ENCODE measurements around the gene PDZK1.
"Not testable (repeated sequence)": the region's sequence is repeated elsewhere in the genome, so short reads cannot be mapped to it uniquely, and the experiment has no call there.

Gene PDZK1

DNA sequence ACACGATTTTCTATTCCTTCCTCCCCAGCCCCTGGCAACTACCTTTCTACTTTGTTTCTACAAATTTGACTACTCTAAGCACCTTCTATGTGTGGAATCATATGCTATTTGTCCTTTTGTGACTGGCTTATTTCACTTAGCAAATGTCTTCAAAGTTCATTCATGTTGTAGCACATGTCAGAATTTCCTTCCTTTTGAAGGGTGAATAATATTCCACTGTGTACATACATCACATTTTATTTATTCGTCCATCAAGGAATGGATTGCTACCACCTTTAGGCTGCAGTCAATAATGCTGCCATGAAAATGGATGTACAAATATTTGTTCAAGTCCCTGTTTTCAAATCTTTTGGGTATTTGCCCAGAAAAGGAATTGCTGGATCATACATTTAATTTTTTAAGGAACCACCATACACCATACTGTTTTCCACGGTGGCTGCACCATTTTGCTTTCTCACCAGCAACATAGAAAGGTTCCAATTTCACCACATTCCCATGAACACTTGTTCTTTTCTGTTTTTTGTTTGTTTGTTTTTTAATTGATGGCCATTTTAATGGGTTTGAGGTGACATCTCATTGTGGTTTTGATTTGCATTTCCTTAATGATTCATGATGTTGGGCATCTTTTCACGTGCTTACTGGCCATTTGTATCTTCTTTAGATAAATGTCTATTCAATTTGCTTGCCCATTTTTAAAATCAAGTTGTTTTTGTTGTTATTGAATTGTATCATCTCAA, 3.3 kb upstream of the PDZK1 start:
- no peak for DNase-seq (ENCODE audit: low spot score)

DNA sequence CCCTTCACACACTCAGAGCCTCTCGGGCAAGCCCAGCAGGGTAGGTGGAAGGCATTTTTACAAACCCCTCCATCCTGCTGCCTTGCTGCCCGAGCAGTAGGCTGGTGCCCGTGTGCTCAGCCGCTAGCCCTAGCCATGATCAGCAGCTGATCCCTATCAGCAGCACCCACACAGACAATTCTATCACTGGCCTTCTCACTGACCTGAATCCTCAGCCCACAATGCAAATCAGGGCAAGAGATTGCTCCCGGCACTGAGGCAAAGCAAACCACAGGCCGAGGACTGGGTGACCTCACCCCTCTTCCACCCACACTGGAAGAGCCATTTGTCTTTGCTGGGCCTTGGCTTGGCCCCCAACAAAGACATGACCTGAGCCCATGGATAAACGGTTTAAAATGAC, 895 bp upstream of the PDZK1 start:
- no peak for DNase-seq (ENCODE audit: low spot score)

DNA sequence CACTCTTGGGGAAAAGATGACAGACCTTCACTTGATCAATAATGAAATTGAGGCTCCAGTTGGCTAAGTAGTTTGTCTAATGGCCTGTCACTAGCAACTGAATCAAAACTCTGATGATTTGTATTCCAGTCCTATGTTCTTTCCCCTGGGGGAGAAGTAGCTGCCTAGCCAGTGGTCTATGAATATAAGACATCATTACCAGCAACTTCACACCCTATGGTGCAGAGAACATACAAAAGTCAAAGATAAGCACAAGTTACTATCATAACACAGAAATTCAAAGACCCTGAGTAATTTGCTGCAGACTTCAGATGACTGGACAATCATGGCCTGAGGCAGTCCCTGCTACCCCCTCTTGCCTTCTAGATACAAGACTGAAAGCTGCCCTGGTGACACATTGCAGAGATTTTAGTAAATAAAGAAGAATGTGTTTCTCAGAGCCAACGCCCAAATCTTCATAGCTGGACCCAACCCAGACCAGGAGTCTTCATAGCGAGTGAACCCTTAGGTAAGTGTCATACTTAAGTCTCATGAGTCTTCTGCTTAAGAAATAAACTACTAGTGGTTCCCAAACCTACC, 993 bp downstream of the PDZK1 start:
- no peak for DNase-seq (ENCODE audit: low spot score)

DNA sequence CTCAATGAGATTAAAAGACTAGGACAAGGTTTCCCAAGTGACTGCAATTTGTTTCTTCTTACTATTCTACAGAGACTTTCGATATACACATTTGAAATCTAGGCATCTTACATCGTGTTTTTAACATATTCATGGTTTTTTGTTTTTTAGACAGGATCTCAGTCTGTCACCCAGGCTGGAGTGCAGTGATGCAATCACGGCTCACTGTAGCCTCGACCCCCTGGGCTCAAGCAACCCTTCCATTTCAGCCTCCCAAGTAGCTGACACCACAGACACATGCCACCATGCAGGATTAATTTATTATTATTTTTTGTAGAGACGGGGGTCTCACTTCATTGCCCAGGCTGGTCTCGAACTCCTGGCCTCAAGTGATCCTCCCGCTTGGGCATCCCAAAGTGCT, 1.5 kb downstream of the PDZK1 start:
- no peak for DNase-seq (ENCODE audit: low spot score)

- no peak for DNase-seq (ENCODE audit: low spot score)
Observed at GRCh38 chr1:145702826-145703225, 4.3 kb downstream of the PDZK1 start.

- no peak for DNase-seq (ENCODE audit: low spot score)
Observed at GRCh38 chr1:145702052-145702451, 5.1 kb downstream of the PDZK1 start.

- DNase-seq (ENCODE audit: low spot score) = no peak
Observed at GRCh38 chr1:145701306-145701862, 5.8 kb downstream of the PDZK1 start.

- no peak for DNase-seq (ENCODE audit: low spot score)
Observed at GRCh38 chr1:145696630-145696960, 10.6 kb downstream of the PDZK1 start.

- DNase-seq (ENCODE audit: low spot score) = no peak
Observed at GRCh38 chr1:145695821-145696629, 11.1 kb downstream of the PDZK1 start.

- DNase-seq (ENCODE audit: low spot score) = no peak
Observed at GRCh38 chr1:145692785-145693443, 14.3 kb downstream of the PDZK1 start.

GRCh38 chr1:145690587-145691558, 16.3 kb downstream of the PDZK1 start:
- no peak for DNase-seq (ENCODE audit: low spot score)

DNA sequence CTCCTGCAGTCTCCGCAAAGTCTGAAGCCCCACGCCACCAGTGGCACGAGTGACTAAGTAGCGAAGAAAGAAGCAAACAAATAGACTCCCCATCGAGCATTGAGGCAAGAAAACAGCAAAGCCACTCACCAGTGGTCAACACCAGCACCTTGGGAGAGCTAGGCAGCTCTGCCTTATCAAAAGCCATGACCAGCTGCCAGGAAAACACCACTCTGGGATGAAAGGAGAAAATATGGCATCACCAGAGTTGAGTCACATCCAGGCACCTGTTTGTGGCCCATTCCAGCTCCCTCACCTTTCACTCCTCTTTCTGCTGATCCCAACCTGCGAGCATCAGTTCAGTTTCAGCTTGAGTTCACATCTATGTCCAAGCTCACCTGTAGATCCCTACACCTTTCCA, 17.2 kb downstream of the PDZK1 start:
- no peak for DNase-seq (ENCODE audit: low spot score)

- DNase-seq (ENCODE audit: low spot score) = no peak
Observed at GRCh38 chr1:145688924-145689323, 18.2 kb downstream of the PDZK1 start.

DNA sequence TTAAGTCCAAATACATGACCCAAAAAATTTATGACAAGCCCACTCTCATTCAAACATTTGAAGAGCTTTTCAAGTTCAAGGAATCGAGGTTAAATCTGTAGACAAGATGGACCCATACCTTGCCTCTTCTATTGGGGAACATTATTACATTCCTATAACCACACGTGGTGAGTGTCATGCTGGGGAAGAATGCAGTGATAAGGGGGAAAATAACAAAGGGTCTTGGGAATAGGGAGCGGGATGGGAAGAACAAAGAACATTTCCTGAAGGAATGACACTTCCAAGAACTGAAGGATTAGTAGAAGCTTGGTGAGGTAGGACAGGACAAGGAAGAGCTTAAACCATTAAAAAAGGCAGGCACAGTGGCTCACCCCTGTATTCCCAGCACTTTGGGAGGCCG, 18.8 kb downstream of the PDZK1 start:
- DNase-seq (ENCODE audit: low spot score) = no peak

DNA sequence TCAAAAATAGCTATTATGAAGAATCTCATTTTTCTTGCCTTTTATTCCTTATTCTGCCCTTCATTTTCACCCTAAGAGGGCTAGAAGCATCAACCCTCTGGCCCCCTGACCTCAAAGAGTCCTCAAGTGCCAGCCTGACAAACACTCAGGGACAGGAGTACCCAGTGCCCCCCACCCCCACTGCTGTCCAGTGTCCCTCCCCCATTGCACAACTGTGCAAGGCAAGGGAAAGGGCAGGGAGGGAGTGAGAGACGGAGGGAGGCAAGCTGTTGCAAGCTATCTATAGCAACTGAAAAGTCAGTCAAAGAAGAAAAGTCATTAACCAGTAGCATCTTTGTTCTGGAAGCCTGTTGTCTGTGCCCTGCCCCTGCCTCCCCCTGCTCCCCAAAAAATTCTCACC, 21.1 kb downstream of the PDZK1 start:
- DNase-seq (ENCODE audit: low spot score) = not testable (repeated sequence)

DNA sequence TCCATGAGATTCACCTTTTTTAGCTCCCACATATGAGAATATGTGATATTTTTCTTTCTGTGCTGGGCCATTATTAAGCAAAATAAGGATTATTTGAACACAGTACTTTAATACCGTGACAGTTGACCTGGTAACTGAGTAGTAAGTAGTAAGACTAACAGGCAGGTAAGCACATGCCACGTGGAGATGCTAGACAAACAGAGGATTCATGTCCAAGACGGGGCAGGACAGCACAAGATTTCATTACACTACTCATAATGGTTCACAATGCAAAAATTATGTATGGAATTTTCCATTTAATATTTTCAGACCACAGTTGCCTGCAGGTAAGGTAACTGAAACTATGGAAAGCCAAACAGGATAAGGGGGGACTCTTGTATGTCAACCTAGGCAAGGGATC, 22.3 kb downstream of the PDZK1 start:
- not testable (repeated sequence) for DNase-seq (ENCODE audit: low spot score)

GRCh38 chr1:145673217-145673616, 34.0 kb downstream of the PDZK1 start:
- not testable (repeated sequence) for DNase-seq (ENCODE audit: low spot score)

- not testable (repeated sequence) for DNase-seq (ENCODE audit: low spot score)
Observed at GRCh38 chr1:145670995-145671745, 36.0 kb downstream of the PDZK1 start.

DNA sequence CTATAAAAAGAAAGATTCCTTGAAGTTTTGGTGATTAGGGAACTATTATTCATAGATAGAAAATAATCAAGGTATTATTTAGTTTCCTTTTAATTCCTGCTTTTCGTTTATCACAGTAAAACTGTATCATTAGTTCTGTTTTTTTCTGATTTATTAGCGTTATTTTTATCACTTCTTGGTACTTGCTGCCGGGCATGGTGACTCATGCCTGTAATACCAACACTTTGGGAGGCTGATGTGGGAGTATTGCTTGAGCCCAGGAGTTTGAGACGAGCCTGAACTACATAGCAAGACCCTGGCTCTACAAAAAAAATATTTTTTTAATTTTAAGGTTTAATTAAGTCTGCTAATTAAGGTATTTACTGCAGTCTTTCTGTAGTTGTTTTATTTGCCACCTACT, 42.2 kb downstream of the PDZK1 start:
- not testable (repeated sequence) for DNase-seq (ENCODE audit: low spot score)

- DNase-seq (ENCODE audit: low spot score) = not testable (repeated sequence)
Observed at GRCh38 chr1:145662502-145662901, 44.7 kb downstream of the PDZK1 start.

Data from ecto neural progenitor cell (in vitro differentiated cells).